Esophagus muscularis mucosa (tissue), 4 donors: ENCODE results near the gene S100A8. TPM values are rescaled to one million over a fixed set of nuclear protein-coding genes. Genes with fewer than 3 reads are reported as not detected.
A peak's percentile ranks its signal among the peaks of the same experiment; 100 is the strongest.

Source experiments
- DNase-seq: peaks from one replicate; pipeline ENCODE4 v3.0.0-alpha.2; 2017; ENCODE audit errors: extremely low spot score
- H3K27ac ChIP-seq, 4 donors: fragments of 200-600 bp; sonication (generic); replicated peaks in 1 of 4; 1 replicate in 3 of 4; 2 replicates in 1 of 4; pipeline ENCODE4 v1.5.1; 2016 to 2019; ENCODE audit warnings: mild to moderate bottlenecking in 1 of 4
- H3K27me3 ChIP-seq, 4 donors: fragments of 200-600 bp; sonication (generic); one replicate each; pipeline versions ENCODE4 v1.5.1 to v1.6.0; 2016 to 2019
- H3K36me3 ChIP-seq, 4 donors: fragments of 200-600 bp; sonication (generic); one replicate each; pipeline ENCODE4 v1.5.1; 2016 to 2019
- H3K4me1 ChIP-seq, 4 donors: fragments of 200-600 bp; sonication (generic); one replicate each; pipeline ENCODE4 v1.5.1; 2016 to 2019
- H3K4me3 ChIP-seq, 4 donors: fragments of 200-600 bp; sonication (generic); 1 replicate in 2 of 4; 2 replicates in 2 of 4; pipeline ENCODE4 v1.5.1; 2016 to 2019; ENCODE audit warnings: mild to moderate bottlenecking in 4 of 4, moderate library complexity in 1 of 4
- H3K9me3 ChIP-seq, 4 donors: fragments of 200-600 bp; sonication (generic); 1 replicate in 3 of 4; 2 replicates in 1 of 4; pipeline ENCODE4 v1.5.1; 2016 to 2019
- CTCF ChIP-seq, 3 experiments: fragments of 200-600 bp in 2 of 3; fragments of 450-650 bp in 1 of 3; sonication (generic) in 2 of 3; IDR thresholded peaks; one replicate each; pipeline ENCODE4 v1.5.1; 2017 to 2019; ENCODE audit warnings: antibody characterized with exemption in 3 of 3, mild to moderate bottlenecking in 2 of 3, moderate library complexity in 1 of 3
- EP300 ChIP-seq: sonication (generic); formaldehyde crosslinking; IDR thresholded peaks from one replicate; pipeline ENCODE4 v1.6.1; 2017; ENCODE audit warnings: antibody characterized with exemption
- POLR2A ChIP-seq: fragments of 450-650 bp; IDR thresholded peaks from one replicate; pipeline ENCODE4 v1.6.1; 2017; ENCODE audit warnings: antibody characterized with exemption, moderate library complexity, mild to moderate bottlenecking, low read depth
- POLR2AphosphoS5 ChIP-seq, 2 donors: sonication (generic); formaldehyde crosslinking; IDR thresholded peaks; one replicate each; pipeline ENCODE4 v1.6.1; 2017; ENCODE audit warnings: antibody characterized with exemption in 2 of 2
- WGBS: methylation state at CpG from one replicate; pipeline ENCODE4 v1.1.5; 2018; 5-methylcytosine and 5-hydroxymethylcytosine counted together
- intact Hi-C: fragments of 100-400 bp; cut with DNase I; formaldehyde crosslinking; loops from one replicate; pipeline ENCODE4 v1.15.1; 2023
- total RNA-seq, 4 donors: library from RNA; depleted of rRNA; stranded (reverse); fragments of >200 nt; gene quantifications; one replicate each; pipeline versions ENCODE4 v1.1.0 to v1.2.1, GENCODE V29; 2016

S100A8 gene
- total RNA-seq, 4 donors from 2014 or later, result 9.9 to 155 (median 12.0) TPM

GRCh38 chr1:153392258-153392657 lies 1.4 kb upstream of the S100A8 start:
- H3K27ac ChIP-seq, result no peak overlapping the region
- no peaks in the 10 kb centered on the region for H3K9me3 ChIP-seq
- H3K36me3 ChIP-seq, result no peaks in the 10 kb centered on the region
- H3K4me1 ChIP-seq, result no peaks in the 10 kb centered on the region
- TF ChIP-seq POLR2AphosphoS5 (IDR thresholded peaks at IDR 0.05) (no peak), CTCF (IDR thresholded peaks at IDR 0.05) (no peak)
- intact Hi-C loops, result no loop called here
- 61% methylated on average over 3 of the region's 3 CpGs for WGBS
- H3K4me3 ChIP-seq, result no peak overlapping the region
- no peak for DNase-seq
- peaks cover 0 to 29% (median 0%) of the 10 kb centered on the region in 4 donors for H3K27me3 ChIP-seq

GRCh38 chr1:153389973-153390879 lies 647 bp downstream of the S100A8 start:
- H3K27ac ChIP-seq, result no peak overlapping the region
- TF ChIP-seq POLR2A (no peak), EP300 (no peak), POLR2AphosphoS5 (IDR thresholded peaks at IDR 0.05) (no peak), CTCF (IDR thresholded peaks at IDR 0.05) (no peak)
- peak overlapping the region in 1 of 4 donors; percentile 24 for H3K4me3 ChIP-seq
- peaks cover 0 to 25% (median 0%) of the 10 kb centered on the region in 4 donors for H3K27me3 ChIP-seq
- intact Hi-C loops, result no loop called here
- H3K9me3 ChIP-seq, result no peaks in the 10 kb centered on the region
- H3K36me3 ChIP-seq, result no peaks in the 10 kb centered on the region
- no peaks in the 10 kb centered on the region for H3K4me1 ChIP-seq
- peak; percentile 82 for DNase-seq
- WGBS, result 74% methylated on average over 16 of the region's 17 CpGs

- Histone ChIP-seq H3K4me1 (no peaks in the 10 kb centered on the region), H3K36me3 (no peaks in the 10 kb centered on the region), H3K4me3 (no peak overlapping the region), H3K27me3 (peaks cover 0 to 20% (median 0%) of the 10 kb centered on the region in 4 donors), H3K9me3 (no peaks in the 10 kb centered on the region), H3K27ac (no peak overlapping the region)
- DNase-seq, result no peak
- intact Hi-C loops, result no loop called here
- whole genome bisulfite sequencing, result 78% methylated on average over 1 of the region's 1 CpG
- TF ChIP-seq EP300 (no peak), POLR2AphosphoS5 (IDR thresholded peaks at IDR 0.05) (no peak), POLR2A (no peak), CTCF (IDR thresholded peaks at IDR 0.05) (no peak)
Observed at GRCh38 chr1:153389401-153389800, 1.5 kb downstream of the S100A8 start.

GRCh38 chr1:153387785-153388184 lies 3.1 kb downstream of the S100A8 start:
- H3K9me3 ChIP-seq, result peaks cover 0 to 5% (median 2%) of the 10 kb centered on the region in 4 donors
- peak; percentile 77 for DNase-seq
- intact Hi-C loops, result no loop called here
- H3K4me3 ChIP-seq, result no peak overlapping the region
- TF ChIP-seq POLR2AphosphoS5 (IDR thresholded peaks at IDR 0.05), result no peak
- no peak for TF ChIP-seq EP300
- no peak for TF ChIP-seq CTCF (IDR thresholded peaks at IDR 0.05)
- TF ChIP-seq POLR2A, result no peak
- H3K27me3 ChIP-seq, result peaks cover 0 to 24% (median 0%) of the 10 kb centered on the region in 4 donors
- H3K27ac ChIP-seq, result no peak overlapping the region
- 79% methylated on average over 4 of the region's 4 CpGs for WGBS
- no peaks in the 10 kb centered on the region for H3K4me1 ChIP-seq
- no peaks in the 10 kb centered on the region for H3K36me3 ChIP-seq
